Nephron (organoid): ENCODE measurements around the gene TAGLN2.

Source experiments
- H3K27ac Mint-ChIP-seq, 3 experiments: 2 replicates each; pipeline ENCODE4 v1.8.0; 2020; ENCODE audit warnings: mixed read lengths in 3 of 3, mild to moderate bottlenecking in 2 of 3, moderate library complexity in 1 of 3
- H3K27me3 Mint-ChIP-seq: 2 replicates; pipeline ENCODE4 v1.8.0; 2021; ENCODE audit warnings: low read depth, mild to moderate bottlenecking, moderate library complexity, mixed read lengths
- H3K36me3 Mint-ChIP-seq: 2 replicates; pipeline ENCODE4 v1.8.0; 2020; ENCODE audit warnings: low read depth, mixed read lengths
- H3K4me1 Mint-ChIP-seq: 2 replicates; pipeline ENCODE4 v1.8.0; 2020; ENCODE audit warnings: mixed read lengths
- H3K4me3 Mint-ChIP-seq, 3 experiments: 2 replicates each; pipeline ENCODE4 v1.8.0; 2020; ENCODE audit warnings: mild to moderate bottlenecking in 3 of 3, mixed read lengths in 3 of 3, moderate library complexity in 2 of 3
- H3K9me3 Mint-ChIP-seq: 2 replicates; pipeline ENCODE4 v1.8.0; 2020; ENCODE audit warnings: mixed read lengths
- CTCF ChIP-seq, 3 experiments: fragments of 200-600 bp; sonication (generic); IDR thresholded peaks; one replicate each; pipeline ENCODE4 v1.5.0; 2021; ENCODE audit warnings: antibody characterized with exemption in 3 of 3; ENCODE audit not compliant: unreplicated experiment in 3 of 3

The TAGLN2 gene

DNA sequence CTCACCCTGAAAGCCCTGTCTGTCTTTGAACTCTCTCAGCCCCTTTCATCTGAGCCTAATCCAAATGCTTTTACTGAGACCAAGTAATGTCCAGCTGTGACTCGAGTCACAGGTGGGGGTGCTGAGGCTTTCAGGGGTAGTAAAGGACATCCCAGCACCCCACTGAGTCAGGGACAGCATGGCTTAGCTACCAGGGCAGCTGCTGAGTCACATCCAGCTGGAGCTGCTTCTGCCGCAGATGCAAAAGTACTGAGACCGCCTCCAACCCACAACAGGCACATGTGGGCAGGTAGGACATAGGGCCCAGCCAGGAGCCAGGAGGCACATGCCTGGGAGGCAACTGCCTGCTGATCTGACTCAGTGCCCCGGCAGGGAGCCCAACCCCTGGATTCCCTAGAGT is 56.1 kb downstream of the TAGLN2 start:
- Mint-ChIP-seq H3K4me3 (no peak overlapping the region), H3K27me3 (peaks cover 33% of the 10 kb centered on the region), H3K36me3 (no peaks in the 10 kb centered on the region), H3K4me1 (peaks cover 21% of the 10 kb centered on the region), H3K27ac (peak overlapping the region in 2 of 3 experiments; percentile 55 to 96), H3K9me3 (no peaks in the 10 kb centered on the region)
- no peak for TF ChIP-seq CTCF (IDR thresholded peaks at IDR 0.05; ENCODE audit: unreplicated experiment in 3 of 3)

DNA sequence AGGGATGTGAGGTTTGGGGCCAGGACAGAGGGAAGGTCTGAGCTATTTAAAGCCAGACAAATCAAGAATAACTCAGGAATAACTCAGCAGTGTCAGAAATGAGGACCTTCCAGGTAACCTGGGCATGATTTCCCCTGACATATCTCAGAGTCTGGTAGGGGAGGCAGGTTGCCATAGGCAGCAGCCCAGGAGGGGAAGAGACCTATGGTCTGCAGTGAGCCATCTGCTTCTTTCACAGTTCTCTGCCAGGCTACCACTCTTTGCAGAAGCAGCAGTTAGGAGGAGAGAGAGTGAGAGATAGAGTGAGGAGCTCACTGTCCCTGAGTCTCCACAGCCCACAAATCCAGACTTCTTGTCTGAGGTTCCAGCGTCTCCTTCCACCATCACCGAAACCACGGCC is 56.5 kb downstream of the TAGLN2 start:
- Mint-ChIP-seq H3K4me1 (peaks cover 21% of the 10 kb centered on the region), H3K9me3 (no peaks in the 10 kb centered on the region), H3K27ac (peak overlapping the region in 2 of 3 experiments; percentile 55 to 96), H3K4me3 (no peak overlapping the region), H3K27me3 (peaks cover 33% of the 10 kb centered on the region), H3K36me3 (no peaks in the 10 kb centered on the region)
- no peak for TF ChIP-seq CTCF (IDR thresholded peaks at IDR 0.05; ENCODE audit: unreplicated experiment in 3 of 3)
